Measurements from ENCODE around the gene KATNIP. TPM values are rescaled to one million over a fixed set of nuclear protein-coding genes. Genes with fewer than 3 reads are reported as not detected.

The KATNIP gene
- total RNA-seq, 4 donors from 2014 or later = 11.2 to 20.0 (median 17.5) TPM

GRCh38 chr16:27547134-27547533, 2.8 kb upstream of the KATNIP start:
- peak overlapping the region in 1 of 4 donors; percentile 4 for H3K27ac ChIP-seq (replicated peaks in 1 of 4)
- no peak for DNase-seq (ENCODE audit: extremely low spot score)
- 62% methylated on average over 4 of the region's 4 CpGs for WGBS
- H3K9me3 ChIP-seq = no peaks in the 10 kb centered on the region
- peaks cover 35 to 46% (median 37%) of the 10 kb centered on the region in 4 donors for H3K4me1 ChIP-seq
- no peak for TF ChIP-seq CTCF (IDR thresholded peaks at IDR 0.05)
- no peak overlapping the region for H3K4me3 ChIP-seq
- peaks cover 32 to 39% (median 35%) of the 10 kb centered on the region in 4 donors for H3K36me3 ChIP-seq
- intact Hi-C loops (cut with DNase I) = no loop called here
- H3K27me3 ChIP-seq = no peaks in the 10 kb centered on the region

- peaks cover 35 to 46% (median 37%) of the 10 kb centered on the region in 4 donors for H3K4me1 ChIP-seq
- H3K9me3 ChIP-seq = no peaks in the 10 kb centered on the region
- 78% methylated on average over 2 of the region's 2 CpGs for WGBS
- H3K36me3 ChIP-seq = peaks cover 24 to 32% (median 28%) of the 10 kb centered on the region in 4 donors
- H3K27me3 ChIP-seq = no peaks in the 10 kb centered on the region
- no peak overlapping the region for H3K4me3 ChIP-seq
- no peak for DNase-seq (ENCODE audit: extremely low spot score)
- TF ChIP-seq CTCF (IDR thresholded peaks at IDR 0.05) (no peak), POLR2AphosphoS5 (IDR thresholded peaks at IDR 0.05) (no peak), EP300 (IDR thresholded peaks at IDR 0.05) (no peak), POLR2A (IDR thresholded peaks at IDR 0.05; ENCODE audit: low read depth) (no peak)
- peak overlapping the region in 1 of 4 donors; percentile 4 for H3K27ac ChIP-seq (replicated peaks in 1 of 4)
- intact Hi-C loops (cut with DNase I) = no loop called here
These were observed 2.1 kb upstream of the KATNIP start for GRCh38 chr16:27547851-27548250.

GRCh38 chr16:27549464-27549745, 539 bp upstream of the KATNIP start:
- Histone ChIP-seq H3K36me3 (peaks cover 10 to 16% (median 14%) of the 10 kb centered on the region in 4 donors), H3K27me3 (no peaks in the 10 kb centered on the region), H3K4me1 (peaks cover 35 to 46% (median 37%) of the 10 kb centered on the region in 4 donors), H3K27ac (replicated peaks in 1 of 4) (peak overlapping the region; percentile 79 to 88 (median 82)), H3K9me3 (no peaks in the 10 kb centered on the region), H3K4me3 (peak overlapping the region; percentile 76 to 90 (median 82))
- TF ChIP-seq POLR2A (IDR thresholded peaks at IDR 0.05; ENCODE audit: low read depth) (no peak), EP300 (IDR thresholded peaks at IDR 0.05) (no peak), CTCF (IDR thresholded peaks at IDR 0.05) (no peak), POLR2AphosphoS5 (IDR thresholded peaks at IDR 0.05) (no peak)
- 2% methylated on average over 7 of the region's 21 CpGs for WGBS
- intact Hi-C loops (cut with DNase I) = no loop called here
- no peak for DNase-seq (ENCODE audit: extremely low spot score)

- Histone ChIP-seq H3K9me3 (no peaks in the 10 kb centered on the region), H3K36me3 (peaks cover 0 to 5% (median 4%) of the 10 kb centered on the region in 4 donors), H3K27me3 (no peaks in the 10 kb centered on the region), H3K27ac (replicated peaks in 1 of 4) (peak overlapping the region; percentile 77 to 82 (median 78)), H3K4me3 (peak overlapping the region; percentile 76 to 90 (median 82)), H3K4me1 (peaks cover 35 to 46% (median 37%) of the 10 kb centered on the region in 4 donors)
- intact Hi-C loops (cut with DNase I) = no loop called here
- DNase-seq (ENCODE audit: extremely low spot score) = no peak
- TF ChIP-seq POLR2A (IDR thresholded peaks at IDR 0.05; ENCODE audit: low read depth) = no peak
- no peak for TF ChIP-seq POLR2AphosphoS5 (IDR thresholded peaks at IDR 0.05)
- TF ChIP-seq CTCF (IDR thresholded peaks at IDR 0.05) = no peak
- TF ChIP-seq EP300 (IDR thresholded peaks at IDR 0.05) = no peak
- WGBS = 32% methylated on average over 4 of the region's 4 CpGs
These were observed 607 bp downstream of the KATNIP start for GRCh38 chr16:27550582-27550920.

GRCh38 chr16:27551036-27551435, 1.1 kb downstream of the KATNIP start:
- Histone ChIP-seq H3K4me1 (peaks cover 35 to 46% (median 37%) of the 10 kb centered on the region in 4 donors), H3K4me3 (peak overlapping the region in 2 of 4 donors; percentile 77 to 90), H3K36me3 (peaks cover 0 to 5% (median under 1%) of the 10 kb centered on the region in 4 donors), H3K9me3 (no peaks in the 10 kb centered on the region), H3K27me3 (no peaks in the 10 kb centered on the region), H3K27ac (replicated peaks in 1 of 4) (peak overlapping the region in 1 of 4 donors; percentile 79)
- DNase-seq (ENCODE audit: extremely low spot score) = no peak
- intact Hi-C loops (cut with DNase I) = no loop called here
- TF ChIP-seq POLR2AphosphoS5 (IDR thresholded peaks at IDR 0.05) = no peak
- TF ChIP-seq POLR2A (IDR thresholded peaks at IDR 0.05; ENCODE audit: low read depth) = no peak
- WGBS = 33% methylated on average over 1 of the region's 1 CpG

Measured in esophagus muscularis mucosa (tissue), 4 donors.